SK-N-SH (cell line): ENCODE results near the gene TMEM176B. TPM values are rescaled to one million over a fixed set of nuclear protein-coding genes. Genes with fewer than 3 reads are reported as not detected.

ENCODE experiments used
- CTCF ChIA-PET: fragments of 300-600, 350-600 bp; formaldehyde crosslinking; extraction: SDS; loops from one replicate; lab custom pipeline; 2021; lab: Yijun Ruan, JAX
- POLR2A ChIA-PET: fragments of 350-600 bp; sonication (Branson Sonifier 250); formaldehyde crosslinking; extraction: SDS; loops from one replicate; lab custom pipeline; 2020; ENCODE audit warnings: antibody characterized with exemption, inconsistent platforms; lab: Yijun Ruan, JAX
- DNase-seq: peaks from one replicate; pipeline ENCODE4 v3.0.0; 2012
- H2AFZ ChIP-seq: fragments of 200-600 bp; sonication (generic); 2 replicates; pipeline ENCODE4 v1.8.1; 2016; ENCODE audit warnings: antibody characterized with exemption, mild to moderate bottlenecking, low read depth
- H3F3A ChIP-seq: fragments of 200-600 bp; sonication (generic); replicated peaks from 2 replicates; pipeline ENCODE3; 2016; ENCODE audit warnings: antibody characterized with exemption, mild to moderate bottlenecking; ENCODE audit not compliant: insufficient read depth
- H3K27ac ChIP-seq, 2 experiments: fragments of 200-500 bp in 1 of 2; fragments of 200-600 bp in 1 of 2; sonication (Bioruptor generic) in 1 of 2; sonication (generic), shearing (Covaris generic) in 1 of 2; 2 replicates each; pipeline versions ENCODE4 v1.5.1 to v1.6.1; 2014 to 2016; ENCODE audit warnings: low read depth in 2 of 2, inconsistent platforms in 1 of 2, low read length in 1 of 2, mild to moderate bottlenecking in 1 of 2, mixed read lengths in 1 of 2
- H3K27me3 ChIP-seq: fragments of 200-600 bp; sonication (generic), shearing (Covaris generic); 2 replicates; pipeline ENCODE4 v1.6.1; 2016; ENCODE audit warnings: mixed run types; ENCODE audit not compliant: insufficient read depth
- H3K36me3 ChIP-seq, 2 experiments: fragments of 200-500 bp in 1 of 2; fragments of 200-600 bp in 1 of 2; sonication (Bioruptor generic) in 1 of 2; sonication (generic) in 1 of 2; replicated peaks in 1 of 2; 2 replicates each; pipeline versions ENCODE3 to v1.5.1; 2014 to 2016; ENCODE audit warnings: low read length in 1 of 2, mild to moderate bottlenecking in 1 of 2; ENCODE audit not compliant: insufficient read depth in 2 of 2, control insufficient read depth in 1 of 2
- H3K4me1 ChIP-seq, 2 experiments: fragments of 200-500 bp in 1 of 2; fragments of 200-600 bp in 1 of 2; sonication (Bioruptor generic) in 1 of 2; sonication (generic), shearing (Covaris generic) in 1 of 2; 2 replicates each; pipeline versions ENCODE4 v1.5.1 to v1.6.1; 2014 to 2016; ENCODE audit warnings: low read depth in 1 of 2, low read length in 1 of 2, mixed run types in 1 of 2; ENCODE audit not compliant: insufficient read depth in 2 of 2, control insufficient read depth in 1 of 2
- H3K4me2 ChIP-seq: fragments of 200-600 bp; sonication (generic), shearing (Covaris generic); 2 replicates; pipeline ENCODE4 v1.6.1; 2017; ENCODE audit warnings: mixed run types
- H3K4me3 ChIP-seq, 2 experiments: fragments of 200-500 bp in 1 of 2; fragments of 200-600 bp in 1 of 2; sonication (Bioruptor generic) in 1 of 2; sonication (generic), shearing (Covaris generic) in 1 of 2; 2 replicates each; pipeline versions ENCODE4 v1.5.1 to v1.8.1; 2014 to 2016; ENCODE audit warnings: low read depth in 2 of 2, inconsistent platforms in 1 of 2, low read length in 1 of 2, mild to moderate bottlenecking in 1 of 2, mixed read lengths in 1 of 2, moderate library complexity in 1 of 2
- H3K79me2 ChIP-seq: fragments of 200-600 bp; sonication (generic); 2 replicates; pipeline ENCODE4 v1.8.1; 2017; ENCODE audit warnings: mild to moderate bottlenecking; ENCODE audit not compliant: insufficient read depth
- H3K9ac ChIP-seq: fragments of 200-600 bp; sonication (generic); 2 replicates; pipeline ENCODE4 v1.6.1; 2017; ENCODE audit warnings: mixed run types
- H3K9me2 ChIP-seq: fragments of 200-600 bp; sonication (generic); 2 replicates; pipeline ENCODE4 v1.6.1; 2017; ENCODE audit warnings: mixed run types
- H3K9me3 ChIP-seq: fragments of 200-600 bp; sonication (generic); 2 replicates; pipeline ENCODE4 v1.6.1; 2017; ENCODE audit warnings: mixed run types, mild to moderate bottlenecking, moderate library complexity
- H4K20me1 ChIP-seq: fragments of 200-600 bp; sonication (generic); 2 replicates; pipeline ENCODE4 v1.6.1; 2017; ENCODE audit warnings: mild to moderate bottlenecking, mixed run types; ENCODE audit not compliant: insufficient read depth
- EP300 ChIP-seq, 2 experiments: IDR thresholded peaks; 2 replicates each; pipeline versions ENCODE4 v1.4.0 to v1.6.1; 2012; ENCODE audit warnings: borderline replicate concordance in 1 of 2, low read depth in 1 of 2, low read length in 1 of 2
- EZH2phosphoT487 ChIP-seq: fragments of 200-600 bp; sonication (generic); IDR thresholded peaks from 2 replicates; pipeline ENCODE4 v1.6.1; 2017; ENCODE audit warnings: low read depth, mixed run types, mild to moderate bottlenecking, antibody characterized with exemption, moderate library complexity, borderline replicate concordance
- FOXM1 ChIP-seq: IDR thresholded peaks from 2 replicates; pipeline ENCODE4 v1.4.0; 2012; ENCODE audit warnings: low read depth, mild to moderate bottlenecking
- GABPA ChIP-seq: IDR thresholded peaks from 2 replicates; pipeline ENCODE4 v1.4.0; 2012; ENCODE audit warnings: low read depth, mild to moderate bottlenecking
- GATA2 ChIP-seq: sonication (generic); formaldehyde crosslinking; IDR thresholded peaks from 2 replicates; pipeline ENCODE4 v1.5.0; 2020; ENCODE audit warnings: mild to moderate bottlenecking, missing genetic modification reagents
- MEF2A ChIP-seq: IDR thresholded peaks from 2 replicates; pipeline ENCODE4 v1.4.0; 2012; ENCODE audit warnings: low read depth, borderline replicate concordance
- NRF1 ChIP-seq: IDR thresholded peaks from 2 replicates; pipeline ENCODE4 v1.6.1; 2012; ENCODE audit warnings: low read depth, mild to moderate bottlenecking, low read length
- RAD21 ChIP-seq: IDR thresholded peaks from 2 replicates; pipeline ENCODE4 v1.6.1; 2012; ENCODE audit warnings: mild to moderate bottlenecking, low read length
- SMC3 ChIP-seq: IDR thresholded peaks from 2 replicates; pipeline ENCODE4 v1.6.1; 2012; ENCODE audit warnings: low read depth, low read length, improper control_type of control experiment
- TAF1 ChIP-seq: IDR thresholded peaks from 2 replicates; pipeline ENCODE4 v1.6.1; 2012; ENCODE audit warnings: low read depth, mild to moderate bottlenecking, low read length, moderate library complexity, borderline replicate concordance
- TEAD4 ChIP-seq: IDR thresholded peaks from 2 replicates; pipeline ENCODE4 v1.4.0; 2012; ENCODE audit warnings: mild to moderate bottlenecking, borderline replicate concordance; ENCODE audit not compliant: insufficient read depth
- YY1 ChIP-seq: IDR thresholded peaks from 2 replicates; pipeline ENCODE4 v1.4.0; 2012; ENCODE audit warnings: low read depth, mild to moderate bottlenecking
- WGBS: methylation state at CpG from one replicate; pipeline ENCODE4 v1.1.6; 2017; ENCODE audit warnings: low lambda C conversion rate; 5-methylcytosine and 5-hydroxymethylcytosine counted together
- polyA plus RNA-seq, 3 experiments: library from polyadenylated mRNA; depleted of rRNA; stranded (reverse); fragments of >200 nt; gene quantifications; 2 replicates each; pipeline ENCODE4 v1.2.3, GENCODE V29; 2012
- TF ChIP-seq, protein P1 (sequence below): IDR thresholded peaks from 2 replicates; pipeline ENCODE4 v1.4.0; 2012; ENCODE audit warnings: low read depth, borderline replicate concordance

The TMEM176B gene
- polyA plus RNA-seq, 1 of the 3 experiments (the other 2 are of a cell fraction) = not detected

DNA sequence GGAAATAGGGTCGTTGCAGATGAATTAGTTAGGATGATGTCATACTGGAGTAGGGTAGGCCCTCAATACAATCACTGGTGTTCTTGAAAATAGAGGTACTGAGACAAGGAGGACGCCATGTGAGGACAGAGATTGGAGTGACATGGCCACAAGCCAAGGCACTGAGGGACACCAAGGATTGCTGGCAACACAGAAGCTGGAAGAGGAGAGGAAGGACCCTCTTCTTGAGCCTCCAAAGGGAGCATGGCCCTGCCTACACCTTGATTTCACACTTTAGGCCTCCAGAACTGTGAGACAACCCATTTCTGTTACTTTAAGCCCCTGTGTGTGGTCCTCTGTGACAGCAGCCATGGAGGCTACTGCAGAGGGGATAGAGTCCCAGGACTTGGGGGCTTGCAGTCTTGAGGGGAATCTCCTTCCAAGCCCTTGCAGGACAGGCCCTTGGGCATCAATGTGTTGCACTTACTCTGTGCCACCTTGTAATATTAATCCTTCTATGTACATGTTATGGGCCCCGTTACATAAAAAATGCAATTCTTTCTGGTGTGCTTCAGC is 48.5 kb upstream of the TMEM176B start:
- CTCF ChIA-PET = interaction anchor here (0.7 to 1.7 kb wide), 2 partner anchors 16 to 28 kb away, joined by 3 to 5 read pairs; no protein-coding TSS in a partner anchor
- H3K27ac ChIP-seq = no peak overlapping the region
- POLR2A ChIA-PET = no interaction called here
- H2AFZ ChIP-seq = no peak overlapping the region
- H4K20me1 ChIP-seq = no peaks in the 10 kb centered on the region
- no peak overlapping the region for H3K4me2 ChIP-seq
- WGBS = 22% methylated on average over 3 of the region's 3 CpGs
- 0 out of 2 replicates have a peak, but pooled peaks cover 12% of the 10 kb centered on the region for H3K27me3 ChIP-seq
- H3F3A ChIP-seq = no peaks in the 10 kb centered on the region
- H3K4me1 ChIP-seq = peaks cover 0 to 20% of the 10 kb centered on the region in 2 experiments; a peak in 1 of 4 replicates
- no peak overlapping the region for H3K9ac ChIP-seq
- no peaks in the 10 kb centered on the region for H3K9me2 ChIP-seq
- no peak overlapping the region for H3K4me3 ChIP-seq
- H3K36me3 ChIP-seq = no peaks in the 10 kb centered on the region
- no peaks in the 10 kb centered on the region for H3K9me3 ChIP-seq
- H3K79me2 ChIP-seq = no peaks in the 10 kb centered on the region
- TF ChIP-seq EZH2phosphoT487 (no peak), SMC3 (no peak), MEF2A (no peak), YY1 (no peak), FOXM1 (no peak), EP300 (IDR thresholded peaks at IDR 0.05; ENCODE audit: borderline replicate concordance in 1 of 2, low read depth in 1 of 2, low read length in 1 of 2) (no peak)
- no peak for DNase-seq

DNA sequence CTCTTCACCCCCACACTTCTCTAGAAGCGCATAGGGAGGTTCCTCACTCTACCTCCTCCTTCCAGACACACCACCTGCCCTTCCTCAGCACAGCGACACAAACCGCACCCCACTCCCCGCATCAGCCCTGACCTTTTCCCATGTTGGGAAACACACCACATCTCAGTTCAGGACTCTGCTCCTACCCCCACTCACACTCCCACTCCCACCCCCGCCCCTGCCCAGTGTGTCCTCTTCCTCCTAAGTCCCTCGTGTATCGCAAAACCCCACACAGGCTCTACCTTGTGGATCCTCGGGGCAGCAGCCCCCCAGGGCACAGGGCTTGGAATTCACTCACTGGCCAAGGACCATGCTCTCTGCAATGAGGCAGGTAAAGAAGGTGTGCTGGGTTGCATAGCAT is 47.9 kb upstream of the TMEM176B start:
- CTCF ChIA-PET = interaction anchor here (1.2 to 1.4 kb wide), 2 partner anchors 12 to 50 kb away, joined by 4 read pairs; no protein-coding TSS in a partner anchor

More for the DNA sequence above, 47.9 kb upstream of the TMEM176B start:
- Histone ChIP-seq H3K9me2 (no peaks in the 10 kb centered on the region), H3K4me2 (no peak overlapping the region), H2AFZ (no peak overlapping the region), H3K4me3 (no peak overlapping the region), H3F3A (no peaks in the 10 kb centered on the region), H3K27me3 (0 out of 2 replicates have a peak, but pooled peaks cover 11% of the 10 kb centered on the region), H3K9me3 (no peaks in the 10 kb centered on the region), H4K20me1 (no peaks in the 10 kb centered on the region), H3K27ac (no peak overlapping the region), H3K9ac (no peak overlapping the region), H3K36me3 (no peaks in the 10 kb centered on the region), H3K4me1 (peaks cover 0 to 20% of the 10 kb centered on the region in 2 experiments; a peak in 1 of 4 replicates), H3K79me2 (no peaks in the 10 kb centered on the region)
- POLR2A ChIA-PET = no interaction called here
- TF ChIP-seq NRF1 = no peak
- TF ChIP-seq EZH2phosphoT487 = no peak
- TF ChIP-seq GATA2 (CRISPR knock-in tag) = no peak
- no peak for TF ChIP-seq TEAD4
- TF ChIP-seq, protein P1, sequence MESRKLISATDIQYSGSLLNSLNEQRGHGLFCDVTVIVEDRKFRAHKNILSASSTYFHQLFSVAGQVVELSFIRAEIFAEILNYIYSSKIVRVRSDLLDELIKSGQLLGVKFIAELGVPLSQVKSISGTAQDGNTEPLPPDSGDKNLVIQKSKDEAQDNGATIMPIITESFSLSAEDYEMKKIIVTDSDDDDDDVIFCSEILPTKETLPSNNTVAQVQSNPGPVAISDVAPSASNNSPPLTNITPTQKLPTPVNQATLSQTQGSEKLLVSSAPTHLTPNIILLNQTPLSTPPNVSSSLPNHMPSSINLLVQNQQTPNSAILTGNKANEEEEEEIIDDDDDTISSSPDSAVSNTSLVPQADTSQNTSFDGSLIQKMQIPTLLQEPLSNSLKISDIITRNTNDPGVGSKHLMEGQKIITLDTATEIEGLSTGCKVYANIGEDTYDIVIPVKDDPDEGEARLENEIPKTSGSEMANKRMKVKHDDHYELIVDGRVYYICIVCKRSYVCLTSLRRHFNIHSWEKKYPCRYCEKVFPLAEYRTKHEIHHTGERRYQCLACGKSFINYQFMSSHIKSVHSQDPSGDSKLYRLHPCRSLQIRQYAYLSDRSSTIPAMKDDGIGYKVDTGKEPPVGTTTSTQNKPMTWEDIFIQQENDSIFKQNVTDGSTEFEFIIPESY = no peak
- TF ChIP-seq TAF1 = no peak
- no peak for TF ChIP-seq GABPA
- TF ChIP-seq RAD21 = no peak
- 56% methylated on average over 8 of the region's 8 CpGs for WGBS
- DNase-seq = no peak
